Measurements from ENCODE around the gene UBA3.

DNA sequence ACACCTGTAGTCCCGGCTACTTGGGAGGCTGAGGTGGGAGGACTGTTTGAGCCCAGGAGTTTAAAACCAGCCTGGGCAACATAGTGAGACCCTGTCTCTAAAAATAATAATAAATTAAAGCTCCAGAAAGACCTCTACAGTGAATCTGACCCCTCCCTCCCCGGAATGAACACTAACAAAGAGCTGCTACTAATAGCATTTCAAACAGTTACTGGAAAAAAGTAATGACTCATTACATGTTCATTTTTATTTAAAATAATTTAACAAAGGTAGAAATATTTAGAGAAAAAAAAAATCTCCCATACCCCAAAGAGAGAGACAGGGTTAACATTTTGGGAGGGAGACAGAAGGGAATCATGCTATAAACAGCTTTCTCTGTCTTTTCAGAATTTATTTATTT lies 2.2 kb upstream of the UBA3 start:
- TF ChIP-seq, protein P1, sequence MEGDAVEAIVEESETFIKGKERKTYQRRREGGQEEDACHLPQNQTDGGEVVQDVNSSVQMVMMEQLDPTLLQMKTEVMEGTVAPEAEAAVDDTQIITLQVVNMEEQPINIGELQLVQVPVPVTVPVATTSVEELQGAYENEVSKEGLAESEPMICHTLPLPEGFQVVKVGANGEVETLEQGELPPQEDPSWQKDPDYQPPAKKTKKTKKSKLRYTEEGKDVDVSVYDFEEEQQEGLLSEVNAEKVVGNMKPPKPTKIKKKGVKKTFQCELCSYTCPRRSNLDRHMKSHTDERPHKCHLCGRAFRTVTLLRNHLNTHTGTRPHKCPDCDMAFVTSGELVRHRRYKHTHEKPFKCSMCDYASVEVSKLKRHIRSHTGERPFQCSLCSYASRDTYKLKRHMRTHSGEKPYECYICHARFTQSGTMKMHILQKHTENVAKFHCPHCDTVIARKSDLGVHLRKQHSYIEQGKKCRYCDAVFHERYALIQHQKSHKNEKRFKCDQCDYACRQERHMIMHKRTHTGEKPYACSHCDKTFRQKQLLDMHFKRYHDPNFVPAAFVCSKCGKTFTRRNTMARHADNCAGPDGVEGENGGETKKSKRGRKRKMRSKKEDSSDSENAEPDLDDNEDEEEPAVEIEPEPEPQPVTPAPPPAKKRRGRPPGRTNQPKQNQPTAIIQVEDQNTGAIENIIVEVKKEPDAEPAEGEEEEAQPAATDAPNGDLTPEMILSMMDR (IDR thresholded peaks at IDR 0.05; ENCODE audit: low read length), result no peak
- TF ChIP-seq EZH2 (optimal IDR thresholded peaks at IDR 0.05; ENCODE audit: low read depth, low read length), result no peak
